Medulla oblongata (tissue), 1 donor: ENCODE data around the gene RMI2.

Experiments used
- DNase-seq: peaks from one replicate; pipeline ENCODE4 v3.0.0-alpha.2; 2015; ENCODE audit errors: extremely low spot score

RMI2 gene

DNA sequence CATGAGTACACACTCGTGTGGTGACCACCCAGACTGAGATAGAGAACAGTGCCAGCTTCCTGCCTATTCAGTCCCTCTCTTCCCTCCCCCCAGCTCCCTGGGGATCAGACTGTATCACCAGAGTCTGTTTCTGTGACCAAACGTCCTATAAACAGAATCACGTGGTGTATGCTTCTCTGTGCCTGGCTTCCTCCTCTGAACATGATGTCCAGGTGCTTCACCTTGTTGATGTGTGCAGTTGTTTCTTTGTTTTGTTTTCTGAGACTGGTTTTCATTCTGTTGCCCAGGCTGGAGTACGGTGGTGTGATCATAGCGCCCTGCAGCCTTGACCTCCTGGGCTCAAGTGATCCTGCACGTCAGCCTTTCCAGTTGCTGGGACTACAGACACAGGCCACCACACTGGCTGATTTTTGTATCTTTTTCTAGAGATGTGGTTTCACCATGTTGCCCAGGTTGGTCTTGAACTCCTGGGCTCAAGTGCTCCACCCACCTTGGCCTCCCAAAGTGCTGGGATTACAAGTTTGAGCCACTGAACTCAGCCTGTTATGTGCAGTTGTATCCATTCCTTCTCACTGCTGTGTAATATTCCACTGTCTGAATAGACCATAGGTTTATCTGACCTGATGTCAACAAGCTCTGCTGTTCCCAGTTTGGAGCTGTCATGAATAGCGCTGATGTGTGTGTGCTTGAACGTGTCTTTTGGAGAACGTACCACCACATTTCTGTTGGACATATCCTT is 35.2 kb upstream of the RMI2 start:
- DNase-seq: no peak

- DNase-seq: no peak
Measured at GRCh38 chr16:11310634-11310977, 34.7 kb upstream of the RMI2 start.

GRCh38 chr16:11310997-11311561 is 34.2 kb upstream of the RMI2 start:
- no peak for DNase-seq

- no peak for DNase-seq
Measured at GRCh38 chr16:11312718-11313492, 32.4 kb upstream of the RMI2 start.

DNA sequence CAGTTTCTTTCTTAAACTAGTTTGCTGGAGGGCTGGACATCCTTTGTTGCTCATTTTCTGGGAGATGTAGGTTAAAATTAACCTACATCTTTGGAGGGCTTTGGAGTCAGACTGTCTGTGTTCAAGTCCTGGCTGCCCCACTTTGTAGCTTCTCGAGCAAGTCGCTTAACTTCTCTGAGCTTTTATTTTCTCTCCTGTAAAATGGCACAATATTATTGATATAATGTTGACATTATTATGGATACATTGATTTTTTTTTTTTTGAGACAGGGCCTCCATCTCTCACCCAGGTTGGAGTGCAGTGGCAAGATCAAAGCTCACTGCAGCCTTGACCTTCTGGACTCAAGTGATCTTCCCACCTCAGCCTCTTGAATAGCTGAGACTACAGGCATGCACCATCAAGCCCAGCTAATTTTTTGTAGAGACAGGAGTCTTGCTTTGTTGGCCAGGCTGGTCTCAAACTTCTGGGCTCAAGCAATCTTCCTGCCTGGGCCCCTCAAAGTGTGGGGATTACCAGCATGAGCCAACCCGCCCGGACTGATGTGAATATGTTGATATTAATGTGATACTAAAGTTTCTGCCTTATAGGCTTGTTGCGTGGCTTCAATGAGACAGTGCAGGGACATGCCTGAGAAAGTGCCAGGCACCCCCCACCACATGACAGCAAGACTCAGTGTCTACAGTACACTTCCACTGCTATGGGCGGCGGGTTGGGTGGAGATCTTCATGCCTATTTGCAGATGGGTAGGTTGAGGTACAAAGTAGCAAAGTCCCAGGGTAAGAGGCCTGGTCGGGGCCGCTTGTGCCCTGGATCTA is 31.6 kb upstream of the RMI2 start:
- no peak for DNase-seq

GRCh38 chr16:11314309-11314894 is 30.9 kb upstream of the RMI2 start:
- no peak for DNase-seq

GRCh38 chr16:11315510-11315909 is 29.7 kb upstream of the RMI2 start:
- DNase-seq: no peak

- no peak for DNase-seq
Measured at GRCh38 chr16:11316331-11317015, 28.8 kb upstream of the RMI2 start.

DNA sequence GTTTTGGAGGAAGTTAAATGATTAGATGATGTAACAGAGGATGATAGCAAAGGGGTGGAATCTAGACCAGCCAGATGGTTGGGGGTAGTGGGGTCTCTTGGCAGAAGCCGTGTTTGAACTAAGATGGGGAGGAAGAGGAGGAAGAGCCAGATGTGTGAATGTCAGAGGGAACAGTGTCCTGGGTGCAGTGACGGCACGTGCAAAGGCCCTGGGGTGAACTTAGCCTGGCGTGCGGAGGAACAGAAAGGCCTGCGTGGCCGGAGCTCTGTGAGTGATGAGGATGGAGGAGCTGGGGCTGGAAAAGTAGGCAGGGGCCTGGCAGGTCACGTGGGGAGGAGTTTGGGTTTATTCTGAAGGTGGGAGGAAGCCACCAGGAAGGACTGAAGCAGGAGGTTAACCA is 26.4 kb upstream of the RMI2 start:
- DNase-seq: no peak

DNA sequence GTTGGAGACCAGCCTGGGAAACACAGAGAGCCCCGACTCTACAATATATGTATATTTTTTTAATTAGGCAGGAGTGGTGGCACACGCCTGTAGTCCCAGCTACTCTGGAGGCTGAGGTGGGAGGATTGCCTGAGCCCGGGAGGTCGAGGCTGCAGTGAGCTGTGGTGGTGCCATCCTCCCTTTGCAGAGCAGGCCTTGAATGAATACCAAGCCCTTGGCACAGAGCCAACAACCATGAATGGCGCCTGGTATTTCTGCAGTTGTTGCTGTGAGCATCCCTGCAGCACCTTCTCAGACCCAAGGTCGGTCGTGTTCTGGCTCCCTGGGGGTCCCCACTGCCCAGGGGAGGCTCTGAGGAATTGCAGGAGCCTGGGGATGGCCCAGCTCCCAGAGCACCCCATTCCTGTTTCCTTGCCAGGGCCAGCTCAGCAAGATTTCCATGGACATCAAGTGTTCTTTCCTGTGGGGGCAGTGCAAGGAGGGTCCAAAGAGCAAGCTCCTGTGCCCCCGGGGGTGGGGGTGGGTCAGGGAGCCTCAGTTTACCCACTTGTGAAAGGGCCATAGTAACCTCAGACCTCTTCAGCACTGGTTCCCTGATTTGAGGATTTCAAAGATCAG is 25.6 kb upstream of the RMI2 start:
- no peak for DNase-seq

- no peak for DNase-seq
Measured at GRCh38 chr16:11320170-11320569, 25.1 kb upstream of the RMI2 start.

DNA sequence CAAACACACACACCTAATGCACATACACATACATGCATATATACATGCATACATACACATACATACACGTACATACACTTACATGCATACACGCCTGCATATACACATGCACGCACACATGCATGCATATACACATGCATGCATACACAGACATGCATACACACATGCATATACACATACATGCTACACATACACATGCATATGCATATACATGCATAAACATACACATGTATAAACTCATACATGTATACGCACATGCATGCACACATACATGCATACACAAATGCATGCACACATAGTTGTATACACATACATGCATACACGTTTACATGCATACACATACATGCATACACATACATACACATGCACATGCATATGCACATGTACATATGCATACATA is 23.6 kb upstream of the RMI2 start:
- no peak for DNase-seq

DNA sequence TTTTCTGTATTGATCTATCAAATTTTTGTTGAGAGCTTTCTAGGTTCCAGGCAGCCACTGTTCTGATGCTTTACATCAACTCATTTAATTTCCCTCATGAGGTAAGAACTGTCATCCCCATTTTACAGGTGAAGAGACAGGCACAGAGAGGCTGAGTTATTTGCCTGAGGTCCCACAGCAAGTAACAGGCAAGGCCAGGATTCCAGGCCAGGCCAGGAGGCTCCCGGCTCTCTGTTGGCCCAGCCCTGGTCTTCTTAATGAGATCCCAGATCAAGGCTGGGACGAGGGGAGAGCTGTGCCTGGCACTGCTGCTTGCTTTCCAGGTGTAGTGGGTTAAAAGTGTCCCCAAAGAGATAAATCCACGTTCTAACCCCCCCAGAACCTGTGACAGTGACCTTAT is 22.4 kb upstream of the RMI2 start:
- DNase-seq: no peak

GRCh38 chr16:11323551-11324336 is 21.5 kb upstream of the RMI2 start:
- no peak for DNase-seq

- DNase-seq: no peak
Measured at GRCh38 chr16:11325404-11326083, 19.7 kb upstream of the RMI2 start.

DNA sequence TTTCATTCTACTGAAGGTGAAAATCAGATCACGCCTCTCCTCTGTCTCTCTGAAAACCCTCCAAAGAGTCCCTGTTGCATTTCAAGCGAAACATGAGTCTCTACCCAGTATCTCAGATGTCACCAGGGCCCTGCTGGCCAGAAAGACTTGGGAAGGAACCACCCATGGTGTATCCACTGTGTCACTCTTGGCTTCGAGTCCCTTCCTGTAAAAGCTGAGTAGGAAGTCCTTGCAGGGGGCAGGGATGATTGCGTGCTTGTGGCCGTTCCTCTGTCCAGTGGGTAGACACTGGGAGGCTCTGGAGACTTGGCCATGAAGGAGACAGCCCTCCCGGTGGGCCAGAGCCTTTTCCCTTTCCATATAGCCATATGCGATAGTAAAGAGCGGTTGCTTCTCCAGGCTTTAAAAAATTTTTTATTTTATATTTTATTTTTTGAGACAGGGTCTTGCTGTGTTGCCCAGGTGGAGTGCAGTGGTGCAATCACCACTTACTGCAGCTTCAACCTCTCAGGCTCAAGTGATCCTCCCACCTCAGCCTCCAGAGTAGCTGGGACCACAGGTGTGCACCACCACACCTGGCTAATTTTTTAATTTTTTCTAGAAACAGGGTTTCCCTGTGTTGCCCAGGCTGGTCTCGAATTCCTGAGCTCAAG is 19.0 kb upstream of the RMI2 start:
- no peak for DNase-seq

GRCh38 chr16:11326737-11327276 is 18.5 kb upstream of the RMI2 start:
- DNase-seq: no peak

DNA sequence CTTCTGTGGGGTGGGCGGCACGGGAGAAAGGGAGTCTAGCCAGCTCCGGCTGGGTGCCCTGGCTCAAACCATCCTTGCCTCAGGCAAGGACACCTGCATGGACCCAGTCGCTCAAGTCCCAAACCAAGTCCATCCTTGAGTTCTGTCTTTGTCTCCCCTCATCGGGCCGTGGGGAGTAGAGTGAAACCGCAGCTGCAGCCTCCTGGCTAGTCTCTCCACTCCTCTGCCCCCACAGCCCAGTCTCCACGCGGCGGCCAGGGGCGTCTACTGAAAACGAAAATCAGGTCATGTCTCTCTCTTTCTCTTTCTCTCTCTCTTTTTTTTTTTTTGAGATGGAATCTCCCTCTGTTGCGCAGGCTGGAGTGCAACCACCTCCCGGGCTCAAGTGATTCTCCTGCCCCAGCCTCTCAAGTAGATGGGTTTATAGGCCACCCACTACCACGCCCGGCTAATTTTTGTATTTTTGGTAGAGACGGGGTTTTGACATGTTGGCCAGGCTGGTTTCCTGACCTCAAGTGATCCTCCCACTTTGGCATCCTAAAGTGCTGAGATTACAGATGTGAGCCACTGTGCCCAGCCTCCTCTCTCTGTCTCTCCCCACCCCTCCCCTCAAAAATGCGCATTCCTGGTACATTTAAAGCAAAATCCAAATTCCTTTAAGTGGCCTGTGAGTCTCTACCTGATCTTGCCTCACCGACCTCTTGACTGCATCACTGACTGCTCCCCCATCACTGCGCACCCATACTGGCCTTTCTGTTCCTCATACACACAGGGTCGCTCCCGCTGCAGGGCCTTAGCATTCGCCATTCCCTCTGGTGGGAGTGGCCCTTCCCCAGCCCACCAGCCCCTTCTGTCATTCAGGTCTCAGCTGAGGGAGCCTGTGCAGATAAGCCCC is 17.7 kb upstream of the RMI2 start:
- DNase-seq: no peak
